ENCODE data around the gene CTNNAL1. TPM values are rescaled to one million over a fixed set of nuclear protein-coding genes. Genes with fewer than 3 reads are reported as not detected.
A peak's percentile ranks its signal among the peaks of the same experiment; 100 is the strongest.
"Not testable (repeated sequence)": the region's sequence is repeated elsewhere in the genome, so short reads cannot be mapped to it uniquely, and the experiment has no call there.

Gene CTNNAL1
- total RNA-seq: 10 to 100 TPM; 21.4 to 21.8 TPM

- H3K36me3 Mint-ChIP-seq (ENCODE audit: low read depth): peaks cover 4% of the 10 kb centered on the region
- CTCF ChIA-PET: no interaction called here
- no peaks in the 10 kb centered on the region for H3K9me3 Mint-ChIP-seq (ENCODE audit: insufficient read depth)
- peak within 1 kb of the TSS; percentile 85 for H3K27ac Mint-ChIP-seq
- peaks cover 4% of the 10 kb centered on the region for H3K27me3 Mint-ChIP-seq (ENCODE audit: low read depth)
- ATAC-seq: peak; percentile 89
- peak within 1 kb of the TSS; percentile 87 for H3K4me3 Mint-ChIP-seq
- DNase-seq: peak; percentile 91
- POLR2A ChIA-PET: interaction anchor here (1.1 kb wide), 1 partner anchor 18 kb away, joined by 3 read pairs; no protein-coding TSS in a partner anchor
- peaks cover 25% of the 10 kb centered on the region for H3K4me1 Mint-ChIP-seq (ENCODE audit: low read depth)
Measured at GRCh38 chr9:109012876-109013678, at the start of gene CTNNAL1. Gene CTNNAL1 (minus strand): TSS chr9:109013499. CDS start chr9:109013442, 57 bp downstream.

GRCh38 chr9:109062543-109062942 is 49.2 kb upstream of the CTNNAL1 start:
- ATAC-seq (no peak), DNase-seq (no peak)
- no peaks in the 10 kb centered on the region for H3K9me3 Mint-ChIP-seq (ENCODE audit: insufficient read depth)
- ChIA-PET POLR2A (no interaction called here), CTCF (no interaction called here)
- H3K4me3 Mint-ChIP-seq: no peak overlapping the region
- no peaks in the 10 kb centered on the region for H3K27me3 Mint-ChIP-seq (ENCODE audit: low read depth)
- no peaks in the 10 kb centered on the region for H3K4me1 Mint-ChIP-seq (ENCODE audit: low read depth)
- H3K36me3 Mint-ChIP-seq (ENCODE audit: low read depth): peaks cover 36% of the 10 kb centered on the region
- H3K27ac Mint-ChIP-seq: no peak overlapping the region

- no peaks in the 10 kb centered on the region for H3K9me3 Mint-ChIP-seq (ENCODE audit: insufficient read depth)
- ATAC-seq: no peak
Measured at GRCh38 chr9:109060191-109060590, 46.9 kb upstream of the CTNNAL1 start.

GRCh38 chr9:109053121-109053520 is 39.8 kb upstream of the CTNNAL1 start:
- H3K4me1 Mint-ChIP-seq (ENCODE audit: low read depth); POLR2A ChIA-PET; H3K4me3 Mint-ChIP-seq; H3K27me3 Mint-ChIP-seq (ENCODE audit: low read depth); ATAC-seq; H3K9me3 Mint-ChIP-seq (ENCODE audit: insufficient read depth); DNase-seq; CTCF ChIA-PET; H3K27ac Mint-ChIP-seq: not testable (repeated sequence)
- H3K36me3 Mint-ChIP-seq (ENCODE audit: low read depth): peaks cover 62% of the 10 kb centered on the region

More at GRCh38 chr9:109060191-109060590, 46.9 kb upstream of the CTNNAL1 start:
- Mint-ChIP-seq H3K27me3 (ENCODE audit: low read depth) (no peaks in the 10 kb centered on the region), H3K4me3 (no peak overlapping the region), H3K36me3 (ENCODE audit: low read depth) (peaks cover 43% of the 10 kb centered on the region), H3K4me1 (ENCODE audit: low read depth) (no peaks in the 10 kb centered on the region), H3K27ac (no peak overlapping the region)
- no peak for DNase-seq
- ChIA-PET POLR2A (interaction anchor here (1.1 kb wide), 1 partner anchor 58 kb away, joined by 3 read pairs; no protein-coding TSS in a partner anchor), CTCF (interaction anchor here (0.9 kb wide), 1 partner anchor 16 kb away, joined by 3 read pairs; no protein-coding TSS in a partner anchor)

- H3K27ac Mint-ChIP-seq: no peak overlapping the region
- no peak for ATAC-seq
- DNase-seq: no peak
- peaks cover under 1% of the 10 kb centered on the region for H3K4me1 Mint-ChIP-seq (ENCODE audit: low read depth)
- H3K36me3 Mint-ChIP-seq (ENCODE audit: low read depth): peaks cover 67% of the 10 kb centered on the region
- no peaks in the 10 kb centered on the region for H3K27me3 Mint-ChIP-seq (ENCODE audit: low read depth)
- ChIA-PET CTCF (no interaction called here), POLR2A (no interaction called here)
- no peak overlapping the region for H3K4me3 Mint-ChIP-seq
- no peaks in the 10 kb centered on the region for H3K9me3 Mint-ChIP-seq (ENCODE audit: insufficient read depth)
Measured at GRCh38 chr9:109052416-109052815, 39.1 kb upstream of the CTNNAL1 start.

GRCh38 chr9:109051733-109052132 is 38.4 kb upstream of the CTNNAL1 start:
- POLR2A ChIA-PET: no interaction called here
- Mint-ChIP-seq H3K36me3 (ENCODE audit: low read depth) (peaks cover 68% of the 10 kb centered on the region), H3K4me1 (ENCODE audit: low read depth) (peaks cover 3% of the 10 kb centered on the region), H3K9me3 (ENCODE audit: insufficient read depth) (no peaks in the 10 kb centered on the region), H3K4me3 (no peak overlapping the region), H3K27me3 (ENCODE audit: low read depth) (no peaks in the 10 kb centered on the region), H3K27ac (no peak overlapping the region)
- CTCF ChIA-PET: no interaction called here
- DNase-seq (no peak), ATAC-seq (no peak)

GRCh38 chr9:109050444-109050843 is 37.1 kb upstream of the CTNNAL1 start:
- H3K27me3 Mint-ChIP-seq (ENCODE audit: low read depth): no peaks in the 10 kb centered on the region
- H3K27ac Mint-ChIP-seq: no peak overlapping the region
- H3K4me3 Mint-ChIP-seq: no peak overlapping the region
- H3K9me3 Mint-ChIP-seq (ENCODE audit: insufficient read depth): no peaks in the 10 kb centered on the region
- peaks cover 71% of the 10 kb centered on the region for H3K36me3 Mint-ChIP-seq (ENCODE audit: low read depth)
- DNase-seq: no peak
- peaks cover 3% of the 10 kb centered on the region for H3K4me1 Mint-ChIP-seq (ENCODE audit: low read depth)
- ChIA-PET POLR2A (no interaction called here), CTCF (interaction anchor here (1.0 kb wide), 1 partner anchor 19 kb away, joined by 4 read pairs; no protein-coding TSS in a partner anchor)
- no peak for ATAC-seq

- ATAC-seq: no peak
- POLR2A ChIA-PET: interaction anchor here (0.6 kb wide), 1 partner anchor 33 kb away, joined by 3 read pairs; no protein-coding TSS in a partner anchor
Measured at GRCh38 chr9:109048822-109049221, 35.5 kb upstream of the CTNNAL1 start.

GRCh38 chr9:109047259-109047658 is 34.0 kb upstream of the CTNNAL1 start:
- H3K36me3 Mint-ChIP-seq (ENCODE audit: low read depth): peaks cover 67% of the 10 kb centered on the region
- ATAC-seq: no peak
- CTCF ChIA-PET: interaction anchor here (0.7 kb wide), 1 partner anchor 154 kb away, joined by 3 read pairs; no protein-coding TSS in a partner anchor

More at GRCh38 chr9:109048822-109049221, 35.5 kb upstream of the CTNNAL1 start:
- Mint-ChIP-seq H3K27ac (no peak overlapping the region), H3K4me3 (no peak overlapping the region), H3K27me3 (ENCODE audit: low read depth) (no peaks in the 10 kb centered on the region), H3K4me1 (ENCODE audit: low read depth) (peaks cover 3% of the 10 kb centered on the region), H3K36me3 (ENCODE audit: low read depth) (peaks cover 68% of the 10 kb centered on the region), H3K9me3 (ENCODE audit: insufficient read depth) (no peaks in the 10 kb centered on the region)
- CTCF ChIA-PET: interaction anchor here (1.2 kb wide), 1 partner anchor 95 kb away, joined by 4 read pairs; no protein-coding TSS in a partner anchor
- no peak for DNase-seq

GRCh38 chr9:109046346-109046745 is 33.0 kb upstream of the CTNNAL1 start:
- Mint-ChIP-seq H3K27me3 (ENCODE audit: low read depth) (no peaks in the 10 kb centered on the region), H3K4me3 (no peak overlapping the region), H3K4me1 (ENCODE audit: low read depth) (peaks cover 3% of the 10 kb centered on the region), H3K9me3 (ENCODE audit: insufficient read depth) (no peaks in the 10 kb centered on the region), H3K27ac (no peak overlapping the region), H3K36me3 (ENCODE audit: low read depth) (peaks cover 64% of the 10 kb centered on the region)
- CTCF ChIA-PET: no interaction called here
- POLR2A ChIA-PET: interaction anchor here (0.9 kb wide), 1 partner anchor 73 kb away, joined by 3 read pairs; no protein-coding TSS in a partner anchor
- ATAC-seq: no peak
- DNase-seq: no peak

More at GRCh38 chr9:109047259-109047658, 34.0 kb upstream of the CTNNAL1 start:
- Mint-ChIP-seq H3K9me3 (ENCODE audit: insufficient read depth) (no peaks in the 10 kb centered on the region), H3K4me1 (ENCODE audit: low read depth) (peaks cover 3% of the 10 kb centered on the region), H3K27me3 (ENCODE audit: low read depth) (no peaks in the 10 kb centered on the region), H3K4me3 (no peak overlapping the region), H3K27ac (no peak overlapping the region)
- DNase-seq: no peak
- POLR2A ChIA-PET: no interaction called here

GRCh38 chr9:109043578-109043977 is 30.3 kb upstream of the CTNNAL1 start:
- Mint-ChIP-seq H3K4me1 (ENCODE audit: low read depth) (peaks cover 3% of the 10 kb centered on the region), H3K36me3 (ENCODE audit: low read depth) (peaks cover 65% of the 10 kb centered on the region), H3K9me3 (ENCODE audit: insufficient read depth) (no peaks in the 10 kb centered on the region), H3K27ac (no peak overlapping the region), H3K27me3 (ENCODE audit: low read depth) (no peaks in the 10 kb centered on the region), H3K4me3 (no peak overlapping the region)
- ATAC-seq (no peak), DNase-seq (no peak)
- ChIA-PET POLR2A (no interaction called here), CTCF (interaction anchor here (1.2 to 1.3 kb wide), 2 partner anchors 10 to 17 kb away, joined by 3 read pairs; no protein-coding TSS in a partner anchor)

- Mint-ChIP-seq H3K9me3 (ENCODE audit: insufficient read depth) (no peaks in the 10 kb centered on the region), H3K36me3 (ENCODE audit: low read depth) (peaks cover 58% of the 10 kb centered on the region), H3K27me3 (ENCODE audit: low read depth) (no peaks in the 10 kb centered on the region), H3K27ac (no peak overlapping the region), H3K4me3 (no peak overlapping the region), H3K4me1 (ENCODE audit: low read depth) (no peaks in the 10 kb centered on the region)
- DNase-seq: no peak
- ChIA-PET POLR2A (no interaction called here), CTCF (no interaction called here)
- ATAC-seq: no peak
Measured at GRCh38 chr9:109040571-109040970, 27.3 kb upstream of the CTNNAL1 start.
